PC-9 (cell line): ENCODE results near the gene KCNJ10. TPM values are rescaled to one million over a fixed set of nuclear protein-coding genes. Genes with fewer than 3 reads are reported as not detected.

Experiments
- BruUV-seq: library from RNA; stranded (reverse); fragments of 400-500 nt; replicated peaks from 2 replicates; lab custom pipeline; 2021; lab: Mats Ljungman, UMichigan
- CTCF ChIA-PET: fragments of 300-600 bp; sonication (Branson Sonifier 250); formaldehyde crosslinking; loops from one replicate; lab custom pipeline; 2022; ENCODE audit warnings: antibody characterized with exemption; lab: Charles Lee
- POLR2A ChIA-PET: fragments of 300-600 bp; sonication (Branson Sonifier 250); formaldehyde crosslinking; loops from one replicate; lab custom pipeline; 2022; ENCODE audit warnings: antibody characterized with exemption; ENCODE audit not compliant: unreplicated experiment; lab: Charles Lee
- DNase-seq, 2 experiments: peaks; one replicate each; pipeline versions ENCODE4 v3.0.0 to v3.0.0-alpha.2; 2015 to 2022; ENCODE audit warnings: mixed read lengths in 1 of 2
- H2AFZ ChIP-seq: fragments of 200-600 bp; sonication (generic); 2 replicates; pipeline ENCODE4 v1.8.1; 2017; ENCODE audit warnings: antibody characterized with exemption
- H3F3A ChIP-seq: fragments of 200-600 bp; sonication (generic); 2 replicates; pipeline ENCODE4 v1.8.1; 2017; ENCODE audit warnings: antibody characterized with exemption, mild to moderate bottlenecking, low read depth; ENCODE audit not compliant: insufficient read depth
- H3K27ac ChIP-seq: fragments of 200-600 bp; sonication (generic); 2 replicates; pipeline ENCODE4 v1.6.1; 2016; ENCODE audit warnings: mixed run types
- H3K27me3 ChIP-seq: fragments of 200-600 bp; sonication (generic); 2 replicates; pipeline ENCODE4 v1.6.1; 2016; ENCODE audit warnings: low read depth, mixed run types; ENCODE audit not compliant: insufficient read depth
- H3K36me3 ChIP-seq: fragments of 200-600 bp; sonication (generic); 2 replicates; pipeline ENCODE4 v1.6.1; 2016; ENCODE audit warnings: low read depth, mixed run types
- H3K4me1 ChIP-seq: fragments of 200-600 bp; sonication (generic); replicated peaks from 2 replicates; pipeline ENCODE4 v1.6.1; 2016; ENCODE audit warnings: mixed run types; ENCODE audit not compliant: insufficient read depth
- H3K4me2 ChIP-seq: fragments of 200-600 bp; sonication (generic); 2 replicates; pipeline ENCODE4 v1.6.1; 2017; ENCODE audit warnings: mixed run types
- H3K4me3 ChIP-seq: fragments of 200-600 bp; sonication (generic); 2 replicates; pipeline ENCODE4 v1.6.1; 2016; ENCODE audit warnings: mixed run types
- H3K79me2 ChIP-seq: fragments of 200-600 bp; sonication (generic); 2 replicates; pipeline ENCODE4 v1.6.1; 2017; ENCODE audit warnings: low read depth, mixed run types
- H3K9me2 ChIP-seq: fragments of 200-600 bp; sonication (generic); 2 replicates; pipeline ENCODE4 v1.8.1; 2017; ENCODE audit warnings: mild to moderate bottlenecking; ENCODE audit not compliant: insufficient read depth
- H3K9me3 ChIP-seq: fragments of 200-600 bp; sonication (generic); 2 replicates; pipeline ENCODE4 v1.8.1; 2016; ENCODE audit warnings: low read depth; ENCODE audit not compliant: insufficient read depth
- H4K20me1 ChIP-seq: fragments of 200-600 bp; sonication (generic); 2 replicates; pipeline ENCODE4 v1.8.1; 2017; ENCODE audit not compliant: insufficient read depth
- EZH2 ChIP-seq: fragments of 200-600 bp; sonication (generic); IDR thresholded peaks from 2 replicates; pipeline ENCODE4 v1.8.0; 2017; ENCODE audit warnings: antibody characterized with exemption, low read depth
- intact Hi-C: fragments of 100-400 bp; cut with micrococcal nuclease; formaldehyde crosslinking; loops from one replicate; pipeline ENCODE4 v1.10.0; 2022; ENCODE audit not compliant: unreplicated experiment
- total RNA-seq: library from RNA; stranded (reverse); gene quantifications from 2 replicates; pipeline ENCODE4 v1.2.3, GENCODE V29; 2021
- TF ChIP-seq, protein P1 (sequence below): fragments of 200-600 bp; sonication (generic); conservative IDR thresholded peaks from 2 replicates; pipeline ENCODE4 v1.6.1; 2017; ENCODE audit warnings: mixed run types, antibody characterized with exemption, mild to moderate bottlenecking, moderate library complexity

Gene KCNJ10
- total RNA-seq, 1 experiment from 2014 or later: not detected

DNA sequence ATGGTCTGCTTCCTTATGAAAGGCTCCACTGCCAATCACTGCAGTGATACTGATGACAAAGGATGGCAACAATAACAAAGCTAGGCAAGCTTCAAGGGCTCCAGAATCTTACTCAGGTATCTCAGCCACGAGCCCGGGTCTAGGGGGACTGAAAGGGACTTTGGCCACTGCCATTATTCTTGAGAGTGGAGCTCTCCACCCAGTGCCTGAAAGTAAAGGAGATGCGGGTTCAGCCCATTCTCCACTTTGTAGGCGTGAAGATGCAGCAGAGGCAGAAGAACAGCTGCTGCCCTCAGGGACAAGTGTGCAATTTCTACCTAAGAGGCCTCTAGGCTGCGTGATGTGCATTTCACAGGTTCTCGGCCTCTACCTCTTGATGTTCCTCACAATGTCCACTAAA, 84.5 kb downstream of the KCNJ10 start:
- CTCF ChIA-PET: no interaction called here

DNA sequence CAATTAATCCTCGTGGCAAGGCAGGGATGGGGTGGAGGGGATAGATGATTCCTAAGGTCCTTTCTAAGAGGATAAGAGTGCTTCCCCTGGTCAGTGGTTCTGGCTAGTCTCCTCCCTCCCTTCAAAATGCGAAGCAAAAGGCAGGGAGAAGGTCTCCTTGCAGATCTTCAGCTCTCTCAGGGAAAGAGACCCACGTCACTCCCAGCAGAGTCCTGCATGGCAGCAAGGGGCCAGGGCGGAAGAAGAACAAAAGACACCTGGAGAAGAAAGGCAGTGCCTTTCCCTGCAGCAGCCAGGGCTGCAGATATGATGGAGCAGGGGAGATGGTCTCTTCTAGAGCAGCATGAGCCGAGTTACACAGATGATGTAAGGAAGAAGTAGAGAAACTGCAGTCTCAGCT, 86.3 kb downstream of the KCNJ10 start:
- H3K9me3 ChIP-seq: no peaks in the 10 kb centered on the region
- no peak for DNase-seq
- CTCF ChIA-PET: no interaction called here
- no peaks in the 10 kb centered on the region for H3K36me3 ChIP-seq
- H2AFZ ChIP-seq: no peak overlapping the region
- H3K79me2 ChIP-seq: no peaks in the 10 kb centered on the region
- BruUV-seq: no TSS peak
- TF ChIP-seq, protein P1, sequence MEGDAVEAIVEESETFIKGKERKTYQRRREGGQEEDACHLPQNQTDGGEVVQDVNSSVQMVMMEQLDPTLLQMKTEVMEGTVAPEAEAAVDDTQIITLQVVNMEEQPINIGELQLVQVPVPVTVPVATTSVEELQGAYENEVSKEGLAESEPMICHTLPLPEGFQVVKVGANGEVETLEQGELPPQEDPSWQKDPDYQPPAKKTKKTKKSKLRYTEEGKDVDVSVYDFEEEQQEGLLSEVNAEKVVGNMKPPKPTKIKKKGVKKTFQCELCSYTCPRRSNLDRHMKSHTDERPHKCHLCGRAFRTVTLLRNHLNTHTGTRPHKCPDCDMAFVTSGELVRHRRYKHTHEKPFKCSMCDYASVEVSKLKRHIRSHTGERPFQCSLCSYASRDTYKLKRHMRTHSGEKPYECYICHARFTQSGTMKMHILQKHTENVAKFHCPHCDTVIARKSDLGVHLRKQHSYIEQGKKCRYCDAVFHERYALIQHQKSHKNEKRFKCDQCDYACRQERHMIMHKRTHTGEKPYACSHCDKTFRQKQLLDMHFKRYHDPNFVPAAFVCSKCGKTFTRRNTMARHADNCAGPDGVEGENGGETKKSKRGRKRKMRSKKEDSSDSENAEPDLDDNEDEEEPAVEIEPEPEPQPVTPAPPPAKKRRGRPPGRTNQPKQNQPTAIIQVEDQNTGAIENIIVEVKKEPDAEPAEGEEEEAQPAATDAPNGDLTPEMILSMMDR: no peak
- no peak for TF ChIP-seq EZH2
- H3K4me2 ChIP-seq: no peak overlapping the region
- H3K27ac ChIP-seq: no peak overlapping the region
- intact Hi-C loops: no loop called here
- no peak overlapping the region for H3K4me3 ChIP-seq
- H3K27me3 ChIP-seq: no peaks in the 10 kb centered on the region
- H3K9me2 ChIP-seq: no peaks in the 10 kb centered on the region
- no peaks in the 10 kb centered on the region for H3F3A ChIP-seq
- H4K20me1 ChIP-seq: no peaks in the 10 kb centered on the region
- no peaks in the 10 kb centered on the region for H3K4me1 ChIP-seq
- POLR2A ChIA-PET: no interaction called here

More for the DNA sequence above, 84.5 kb downstream of the KCNJ10 start:
- Histone ChIP-seq H3K36me3 (no peaks in the 10 kb centered on the region), H3K4me3 (no peak overlapping the region), H3K4me1 (no peaks in the 10 kb centered on the region), H2AFZ (no peak overlapping the region), H3K27me3 (no peaks in the 10 kb centered on the region), H3F3A (no peaks in the 10 kb centered on the region), H3K4me2 (no peak overlapping the region), H4K20me1 (no peaks in the 10 kb centered on the region), H3K9me2 (no peaks in the 10 kb centered on the region), H3K9me3 (no peaks in the 10 kb centered on the region), H3K27ac (no peak overlapping the region), H3K79me2 (no peaks in the 10 kb centered on the region)
- POLR2A ChIA-PET: no interaction called here
- TF ChIP-seq, protein P1: no peak
- no peak for TF ChIP-seq EZH2
- no peak for DNase-seq
- intact Hi-C loops: no loop called here
- BruUV-seq: no TSS peak

DNA sequence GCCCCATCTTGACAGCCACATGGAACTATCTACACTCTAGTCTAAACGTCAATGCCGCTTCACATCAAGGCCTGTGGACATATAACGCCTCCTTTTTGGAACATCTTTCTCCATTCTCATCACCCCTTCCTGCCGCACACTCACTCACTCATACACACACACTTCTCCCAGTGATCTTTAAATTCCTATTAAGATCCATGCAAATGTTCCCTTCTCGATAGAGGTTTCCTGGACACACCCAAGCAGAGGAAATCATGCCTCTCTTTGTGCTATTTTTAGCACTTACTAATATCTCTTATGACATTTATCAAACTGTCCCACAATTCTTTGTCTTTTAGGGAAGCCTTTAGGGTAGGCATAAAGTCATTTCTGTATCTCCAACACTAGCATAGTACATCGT, 87.7 kb downstream of the KCNJ10 start:
- no peaks in the 10 kb centered on the region for H3K4me1 ChIP-seq
- H4K20me1 ChIP-seq: no peaks in the 10 kb centered on the region
- no peak overlapping the region for H2AFZ ChIP-seq
- no peaks in the 10 kb centered on the region for H3K27me3 ChIP-seq
- ChIA-PET CTCF (no interaction called here), POLR2A (no interaction called here)
- H3F3A ChIP-seq: no peaks in the 10 kb centered on the region
- DNase-seq: no peak
- no TSS peak for BruUV-seq
- H3K27ac ChIP-seq: no peak overlapping the region
- H3K4me2 ChIP-seq: no peak overlapping the region
- H3K9me3 ChIP-seq: no peaks in the 10 kb centered on the region
- intact Hi-C loops: no loop called here
- no peaks in the 10 kb centered on the region for H3K9me2 ChIP-seq
- TF ChIP-seq, protein P1: no peak
- no peak for TF ChIP-seq EZH2
- no peaks in the 10 kb centered on the region for H3K36me3 ChIP-seq
- no peak overlapping the region for H3K4me3 ChIP-seq
- H3K79me2 ChIP-seq: no peaks in the 10 kb centered on the region
